ENCODE measurements around the gene THAP7.

GRCh38 chr22:21014726-21015465, 13.0 kb upstream of the THAP7 start, which contains the start of gene P2RX6:
- TF ChIP-seq CTCF (IDR thresholded peaks at IDR 0.05; ENCODE audit: low read depth, low read length, poor library complexity, severe bottlenecking) = no peak
- no peak for TF ChIP-seq EZH2phosphoT487 (IDR thresholded peaks at IDR 0.05; ENCODE audit: borderline replicate concordance, low read length)
